Measurements from ENCODE around the gene KARS1. TPM values are rescaled to one million over a fixed set of nuclear protein-coding genes. Genes with fewer than 3 reads are reported as not detected.

KARS1 gene
- total RNA-seq, 1 experiment from 2014 or later, result 181 TPM

GRCh38 chr16:75630052-75630451, 17.4 kb downstream of the KARS1 start:
- H3K4me2 ChIP-seq (ENCODE audit: insufficient read depth, insufficient read length, low read length), result no peak overlapping the region
- no peak overlapping the region for H2BK20ac ChIP-seq (ENCODE audit: low read depth, low read length, poor library complexity, severe bottlenecking)
- H2BK12ac ChIP-seq (ENCODE audit: insufficient read length, low read depth, low read length), result no peak overlapping the region
- no peak overlapping the region for H2AFZ ChIP-seq (ENCODE audit: low read length)
- no peaks in the 10 kb centered on the region for H3K79me1 ChIP-seq (ENCODE audit: insufficient read depth, low read depth, low read length, poor library complexity, severe bottlenecking)
- H3K4ac ChIP-seq (ENCODE audit: low read depth, low read length), result no peak overlapping the region
- no peak overlapping the region for H4K8ac ChIP-seq (replicated peaks; ENCODE audit: insufficient read length, low read depth, low read length)
- H3K79me2 ChIP-seq (ENCODE audit: insufficient read depth, low read length), result no peaks in the 10 kb centered on the region
- H3K9ac ChIP-seq (ENCODE audit: extremely low read depth, insufficient read length, low read length), result no peak overlapping the region
- no peak overlapping the region for H3K4me3 Mint-ChIP-seq
- H3K18ac ChIP-seq (ENCODE audit: insufficient read length, low read depth, low read length), result no peak overlapping the region
- no peak overlapping the region for H3K23ac ChIP-seq (ENCODE audit: insufficient read length, low read depth, low read length)
- H2BK120ac ChIP-seq (ENCODE audit: low read depth, low read length, poor library complexity, severe bottlenecking), result no peak overlapping the region
- no peak overlapping the region for H4K5ac ChIP-seq (ENCODE audit: insufficient read length, low read depth, low read length)
- no peak overlapping the region for H4K91ac ChIP-seq (ENCODE audit: insufficient read length, low read depth, low read length)
- H4K20me1 ChIP-seq (ENCODE audit: control insufficient read depth, insufficient read depth, insufficient read length), result no peaks in the 10 kb centered on the region
- no peak overlapping the region for H3K27ac ChIP-seq (ENCODE audit: insufficient read length, low read depth, low read length)
- no peak for DNase-seq
- no peaks in the 10 kb centered on the region for H3K9me3 ChIP-seq (ENCODE audit: control insufficient read depth, low read depth, low read length)
- H3K27me3 Mint-ChIP-seq (ENCODE audit: low read depth), result peaks cover 1% of the 10 kb centered on the region; the same call in 1 of the 2 replicates
- peaks cover 55 to 95% (median 84%) of the 10 kb centered on the region in 3 experiments for H3K36me3 Mint-ChIP-seq (ENCODE audit: insufficient read depth in 1 of 3, low read depth in 3 of 3)
- H3K23me2 ChIP-seq (ENCODE audit: insufficient read length, low read depth, low read length, poor library complexity, severe bottlenecking), result no peaks in the 10 kb centered on the region
- H3K4me1 Mint-ChIP-seq, result no peaks in the 10 kb centered on the region
- no peaks in the 10 kb centered on the region for H3K27me3 ChIP-seq (ENCODE audit: insufficient read depth, low read length)
- H3K14ac ChIP-seq (ENCODE audit: insufficient read depth, low read length), result no peak overlapping the region
- H2BK5ac ChIP-seq (ENCODE audit: insufficient read length, low read length), result no peak overlapping the region
- H2AK5ac ChIP-seq (ENCODE audit: insufficient read length, low read length), result no peak overlapping the region
- no peak overlapping the region for H3K56ac ChIP-seq (ENCODE audit: insufficient read length, low read depth, low read length)
- H3K27ac Mint-ChIP-seq, result no peak overlapping the region
- no peak overlapping the region for H3T11ph ChIP-seq (ENCODE audit: low read length)
- no peaks in the 10 kb centered on the region for H3K4me1 ChIP-seq (ENCODE audit: insufficient read depth, low read length)
- no peak for TF ChIP-seq CTCF (conservative IDR thresholded peaks at IDR 0.05)
- WGBS (ENCODE audit: extremely low coverage, insufficient read length, low lambda C conversion rate), result no CpG with 5 or more reads among the region's 3 CpGs
- H2BK15ac ChIP-seq (ENCODE audit: low read depth, low read length), result no peak overlapping the region
- no peaks in the 10 kb centered on the region for H3K9me3 Mint-ChIP-seq

All from H9 (cell line).